Gastrocnemius medialis (tissue), 4 donors: ENCODE data around the gene CTU2.

Experiments
- CTCF ChIP-seq, 5 experiments: fragments of 450-650 bp in 3 of 5; fragments of 200-600 bp in 2 of 5; sonication (generic) in 2 of 5; IDR thresholded peaks in 4 of 5; conservative IDR thresholded peaks in 1 of 5; 1 replicate in 4 of 5; 2 replicates in 1 of 5; pipeline ENCODE4 v1.5.1; 2016 to 2019; ENCODE audit warnings: antibody characterized with exemption in 5 of 5, mild to moderate bottlenecking in 3 of 5, moderate library complexity in 3 of 5
- POLR2A ChIP-seq, 2 donors: fragments of 450-650 bp; IDR thresholded peaks; one replicate each; pipeline ENCODE4 v1.6.1; 2017; ENCODE audit warnings: antibody characterized with exemption in 2 of 2, mild to moderate bottlenecking in 2 of 2, moderate library complexity in 2 of 2

DNA sequence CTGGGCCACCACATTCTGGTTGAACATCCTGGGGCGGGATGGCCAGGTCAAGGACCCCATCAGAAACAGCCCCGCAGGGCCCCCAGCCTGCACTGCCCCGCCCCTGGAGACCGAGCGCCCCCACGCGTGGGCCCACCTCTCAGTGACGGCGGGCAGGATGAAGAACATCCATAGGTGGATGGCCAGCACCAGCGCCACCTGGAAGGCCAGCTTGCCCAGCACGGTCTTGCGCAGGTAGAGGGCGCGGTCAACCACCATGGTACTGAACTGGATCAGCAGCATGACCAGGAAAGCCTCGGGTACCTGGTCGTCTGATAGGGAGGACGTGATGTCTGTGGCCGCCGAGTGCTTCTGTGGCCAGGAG is 13.6 kb downstream of the CTU2 start:
- TF ChIP-seq CTCF (IDR thresholded peaks at IDR 0.05 in 4 of 5, conservative IDR thresholded peaks at IDR 0.05 in 1 of 5) (no peak), POLR2A (IDR thresholded peaks at IDR 0.05) (no peak)
